Sigmoid colon (tissue), 4 donors: ENCODE measurements around the gene DPY19L2.
"Not testable (repeated sequence)": the region's sequence is repeated elsewhere in the genome, so short reads cannot be mapped to it uniquely, and the experiment has no call there.

Source experiments
- EP300 ChIP-seq, 4 donors: sonication (generic); formaldehyde crosslinking; IDR thresholded peaks; one replicate each; pipeline ENCODE4 v1.6.1; 2017; ENCODE audit warnings: antibody characterized with exemption in 4 of 4
- POLR2A ChIP-seq, 2 donors: fragments of 450-650 bp; IDR thresholded peaks; one replicate each; pipeline ENCODE4 v1.6.1; 2016; ENCODE audit warnings: antibody characterized with exemption in 2 of 2, mild to moderate bottlenecking in 2 of 2, moderate library complexity in 2 of 2
- TF ChIP-seq, protein P1 (sequence below), 4 experiments: fragments of 450-650 bp in 3 of 4; fragments of 200-600 bp in 1 of 4; IDR thresholded peaks; one replicate each; pipeline ENCODE4 v1.5.1; 2016 to 2019; ENCODE audit warnings: antibody characterized with exemption in 4 of 4, mild to moderate bottlenecking in 3 of 4, moderate library complexity in 2 of 4

DNA sequence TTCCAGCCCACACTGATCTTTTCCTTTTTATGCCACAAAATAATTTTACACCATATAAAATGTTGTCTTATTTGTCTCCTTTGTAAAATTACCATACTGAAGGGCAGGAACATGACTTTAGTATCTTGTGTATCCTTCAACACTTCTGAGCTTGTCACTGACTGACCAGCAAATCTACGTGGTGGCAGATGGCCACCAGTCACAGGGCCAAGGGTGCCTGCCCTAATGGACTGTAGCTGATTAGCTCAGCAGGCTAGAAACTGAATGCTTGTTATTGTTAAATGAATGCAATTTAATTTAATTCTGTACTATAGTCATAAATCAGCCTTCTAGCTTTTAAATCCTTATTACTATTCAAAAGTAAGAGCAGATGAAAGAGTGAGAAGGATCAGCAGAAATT is 85.0 kb downstream of the DPY19L2 start:
- TF ChIP-seq POLR2A, EP300 (IDR thresholded peaks at IDR 0.05): not testable (repeated sequence)
- TF ChIP-seq, protein P1, sequence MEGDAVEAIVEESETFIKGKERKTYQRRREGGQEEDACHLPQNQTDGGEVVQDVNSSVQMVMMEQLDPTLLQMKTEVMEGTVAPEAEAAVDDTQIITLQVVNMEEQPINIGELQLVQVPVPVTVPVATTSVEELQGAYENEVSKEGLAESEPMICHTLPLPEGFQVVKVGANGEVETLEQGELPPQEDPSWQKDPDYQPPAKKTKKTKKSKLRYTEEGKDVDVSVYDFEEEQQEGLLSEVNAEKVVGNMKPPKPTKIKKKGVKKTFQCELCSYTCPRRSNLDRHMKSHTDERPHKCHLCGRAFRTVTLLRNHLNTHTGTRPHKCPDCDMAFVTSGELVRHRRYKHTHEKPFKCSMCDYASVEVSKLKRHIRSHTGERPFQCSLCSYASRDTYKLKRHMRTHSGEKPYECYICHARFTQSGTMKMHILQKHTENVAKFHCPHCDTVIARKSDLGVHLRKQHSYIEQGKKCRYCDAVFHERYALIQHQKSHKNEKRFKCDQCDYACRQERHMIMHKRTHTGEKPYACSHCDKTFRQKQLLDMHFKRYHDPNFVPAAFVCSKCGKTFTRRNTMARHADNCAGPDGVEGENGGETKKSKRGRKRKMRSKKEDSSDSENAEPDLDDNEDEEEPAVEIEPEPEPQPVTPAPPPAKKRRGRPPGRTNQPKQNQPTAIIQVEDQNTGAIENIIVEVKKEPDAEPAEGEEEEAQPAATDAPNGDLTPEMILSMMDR (IDR thresholded peaks at IDR 0.05): not testable (repeated sequence)
